DMS114 treated with DMSO at 0.1 percent for 48 hours (cell line): ENCODE measurements around the gene NLRP6.
"Not testable (repeated sequence)": the region's sequence is repeated elsewhere in the genome, so short reads cannot be mapped to it uniquely, and the experiment has no call there.

Experiments
- DNase-seq: peaks from one replicate; lab custom pipeline; 2025; ENCODE audit not compliant: unreplicated experiment; lab: John Stamatoyannopoulos, UW

NLRP6 gene

GRCh38 chr11:319121-319887 lies 41.1 kb downstream of the NLRP6 start:
- not testable (repeated sequence) for DNase-seq

- DNase-seq: not testable (repeated sequence)
Observed at GRCh38 chr11:319888-320273, 41.7 kb downstream of the NLRP6 start.

DNA sequence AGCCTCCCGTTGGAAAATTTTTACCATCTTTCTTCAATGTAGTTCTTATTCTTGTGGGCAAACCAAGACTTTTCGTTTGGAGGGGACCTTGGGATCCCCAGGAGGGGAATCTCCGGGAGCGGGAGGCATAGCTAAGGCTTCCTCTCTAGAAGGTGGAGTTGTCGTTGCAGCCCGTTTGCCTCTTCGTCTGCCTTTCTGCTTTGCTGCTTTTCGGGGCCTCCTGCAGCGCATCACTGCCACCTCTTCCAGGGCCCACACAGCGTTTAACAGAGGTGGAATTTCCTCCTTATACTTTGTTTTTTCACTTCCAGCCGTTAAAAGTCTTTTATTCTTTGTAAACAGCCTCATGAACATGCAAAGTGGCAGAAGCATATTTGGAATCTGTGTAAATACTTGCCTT lies 45.9 kb downstream of the NLRP6 start:
- DNase-seq: no peak

DNA sequence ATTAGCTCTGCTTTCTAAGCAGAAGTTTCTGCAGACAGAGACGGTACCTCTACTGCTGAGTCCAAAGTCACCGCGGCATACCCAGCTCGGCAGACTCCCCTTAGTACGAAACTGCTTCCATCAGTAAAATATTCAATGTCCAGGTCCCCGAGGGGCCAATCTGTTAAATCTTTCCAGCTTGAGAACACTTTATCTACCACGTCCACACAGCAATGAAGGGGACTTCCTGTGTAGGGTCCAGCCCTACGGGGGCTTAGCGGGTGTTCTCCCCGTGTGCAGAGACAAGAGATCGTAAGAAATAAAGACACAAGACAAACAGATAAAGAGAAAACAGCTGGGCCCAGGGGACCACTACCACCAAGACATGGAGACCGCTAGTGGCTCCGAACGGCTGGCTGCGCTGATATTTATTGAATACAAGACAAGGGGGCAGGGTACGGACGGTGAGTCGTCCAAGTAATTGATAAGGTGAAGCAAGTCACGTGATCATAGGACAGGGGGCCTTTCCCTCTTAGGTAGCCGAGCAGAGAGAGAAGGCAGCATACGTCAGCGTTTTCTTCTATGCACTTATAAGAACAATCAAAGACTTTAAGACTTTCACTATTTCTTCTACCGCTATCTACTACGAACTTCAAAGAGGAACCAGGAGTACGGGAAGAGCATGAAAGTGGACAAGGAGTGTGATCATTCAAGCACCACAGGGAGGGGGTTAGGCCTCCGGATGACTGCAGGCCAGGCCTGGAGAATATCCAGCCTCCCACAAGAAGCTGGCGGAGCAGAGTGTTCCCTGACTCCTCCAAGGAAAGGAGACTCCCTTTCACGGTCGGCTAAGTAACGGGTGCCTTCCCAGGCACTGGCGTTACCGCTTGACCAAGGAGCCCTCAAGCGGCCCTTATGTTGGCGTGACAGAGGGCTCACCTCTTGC lies 46.6 kb downstream of the NLRP6 start:
- not testable (repeated sequence) for DNase-seq

- DNase-seq: no peak
Observed at GRCh38 chr11:325796-326591, 47.8 kb downstream of the NLRP6 start.

GRCh38 chr11:326592-326841 lies 48.3 kb downstream of the NLRP6 start:
- no peak for DNase-seq

DNA sequence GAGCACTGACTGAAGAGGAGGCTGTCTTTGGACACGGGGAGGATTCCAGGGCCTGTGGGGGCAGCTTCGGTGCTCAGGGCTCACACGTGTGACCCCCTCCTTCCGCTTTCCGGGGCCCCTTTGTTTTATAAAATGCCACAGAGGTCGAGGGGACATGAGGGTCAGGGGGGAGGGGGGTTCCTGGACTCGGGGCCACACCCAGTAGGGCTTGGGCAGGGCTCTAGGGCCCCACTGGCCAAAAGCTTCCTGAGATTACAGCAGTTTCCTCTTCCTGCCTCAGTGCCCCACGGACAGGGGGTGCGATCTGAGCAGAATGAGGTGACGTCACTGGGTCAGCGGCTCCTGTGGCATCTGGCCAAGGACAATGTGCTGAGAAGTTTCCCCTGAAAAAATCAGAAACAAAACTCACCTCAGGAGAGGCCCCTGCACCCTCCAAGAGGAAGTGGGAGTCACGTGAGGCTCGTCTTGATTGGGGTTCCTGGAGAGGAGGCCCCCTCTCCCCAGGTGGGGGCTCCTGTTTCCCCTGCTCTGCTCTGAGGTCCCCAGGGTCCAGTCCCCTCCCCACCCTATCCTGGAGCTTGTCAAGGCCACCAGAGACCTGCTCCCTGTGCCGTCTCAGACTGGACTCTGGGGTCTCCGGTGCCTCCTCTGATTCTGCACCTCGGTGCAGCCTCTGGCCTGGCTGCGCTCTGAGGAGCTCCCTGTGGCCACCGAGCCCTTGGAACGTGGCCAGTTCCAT lies 48.8 kb downstream of the NLRP6 start:
- no peak for DNase-seq

- DNase-seq: no peak
Observed at GRCh38 chr11:327581-327923, 49.3 kb downstream of the NLRP6 start.

DNA sequence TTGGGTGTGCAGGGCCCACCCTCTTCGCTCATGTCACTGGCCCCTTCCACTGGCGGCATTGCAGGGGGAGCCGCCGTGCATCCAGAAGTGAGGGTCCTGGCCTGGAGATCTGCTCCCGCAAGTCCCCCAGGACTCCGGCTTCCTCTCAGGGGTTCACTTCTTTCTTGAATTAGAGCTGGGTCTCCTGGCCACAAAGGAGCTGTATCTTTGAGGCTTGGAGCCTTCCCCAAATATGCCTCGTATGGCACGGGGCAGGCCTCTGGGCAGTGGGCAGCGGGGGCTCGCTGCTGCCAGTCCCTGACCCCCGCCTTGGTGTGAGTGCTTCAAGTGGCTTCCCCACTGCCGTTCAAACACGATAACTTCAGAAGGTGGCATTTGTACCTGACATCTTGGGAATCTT lies 49.8 kb downstream of the NLRP6 start:
- DNase-seq: no peak

DNA sequence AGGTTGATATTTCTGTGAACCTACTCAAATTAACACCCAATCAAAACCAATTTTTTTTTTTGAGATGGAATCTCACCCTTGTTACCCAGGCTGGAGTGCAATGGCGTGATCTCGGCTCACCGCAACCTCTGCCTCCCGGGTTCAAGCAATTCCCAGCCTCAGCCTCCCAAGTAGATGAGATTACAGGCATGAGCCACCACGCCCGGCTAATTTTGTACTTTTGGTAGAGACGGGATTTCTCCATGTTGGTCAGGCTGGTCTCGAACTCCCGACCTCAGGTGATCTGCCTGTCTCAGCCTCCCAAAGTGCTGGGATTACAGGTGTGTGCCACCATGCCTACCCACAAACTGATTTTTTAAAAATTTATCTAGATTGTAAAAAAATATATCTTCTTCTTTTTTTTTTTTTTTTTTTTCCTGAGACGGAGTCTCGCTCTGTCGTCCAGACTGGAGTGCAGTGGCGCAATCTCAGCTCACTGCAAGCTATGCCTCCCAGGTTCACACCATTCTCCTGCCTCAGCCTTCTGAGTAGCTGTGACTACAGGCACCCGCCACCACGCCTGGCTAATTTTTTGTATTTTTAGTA lies 50.4 kb downstream of the NLRP6 start:
- not testable (repeated sequence) for DNase-seq

- no peak for DNase-seq
Observed at GRCh38 chr11:329886-330253, 51.7 kb downstream of the NLRP6 start.

DNA sequence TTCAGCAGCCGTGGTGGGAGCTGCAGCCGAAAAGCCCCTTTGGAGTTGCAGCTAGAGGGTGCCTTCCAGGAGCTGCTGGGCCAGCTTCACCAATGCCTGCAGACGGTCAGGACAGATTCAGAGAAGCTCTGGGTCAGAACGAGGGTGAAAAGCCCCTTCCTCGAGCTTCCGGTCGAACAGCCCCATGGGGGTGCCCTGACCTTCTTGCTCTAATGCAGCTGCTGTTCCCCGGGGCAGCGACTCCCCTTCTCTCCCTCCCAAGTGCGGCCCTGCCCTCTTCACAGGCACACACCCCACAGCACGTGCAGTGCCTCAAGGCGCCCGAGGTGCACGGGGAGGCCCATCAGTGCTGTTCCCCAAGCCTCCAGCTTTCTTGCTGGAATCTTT lies 52.1 kb downstream of the NLRP6 start:
- no peak for DNase-seq

- DNase-seq: no peak
Observed at GRCh38 chr11:330694-331357, 52.6 kb downstream of the NLRP6 start.

DNA sequence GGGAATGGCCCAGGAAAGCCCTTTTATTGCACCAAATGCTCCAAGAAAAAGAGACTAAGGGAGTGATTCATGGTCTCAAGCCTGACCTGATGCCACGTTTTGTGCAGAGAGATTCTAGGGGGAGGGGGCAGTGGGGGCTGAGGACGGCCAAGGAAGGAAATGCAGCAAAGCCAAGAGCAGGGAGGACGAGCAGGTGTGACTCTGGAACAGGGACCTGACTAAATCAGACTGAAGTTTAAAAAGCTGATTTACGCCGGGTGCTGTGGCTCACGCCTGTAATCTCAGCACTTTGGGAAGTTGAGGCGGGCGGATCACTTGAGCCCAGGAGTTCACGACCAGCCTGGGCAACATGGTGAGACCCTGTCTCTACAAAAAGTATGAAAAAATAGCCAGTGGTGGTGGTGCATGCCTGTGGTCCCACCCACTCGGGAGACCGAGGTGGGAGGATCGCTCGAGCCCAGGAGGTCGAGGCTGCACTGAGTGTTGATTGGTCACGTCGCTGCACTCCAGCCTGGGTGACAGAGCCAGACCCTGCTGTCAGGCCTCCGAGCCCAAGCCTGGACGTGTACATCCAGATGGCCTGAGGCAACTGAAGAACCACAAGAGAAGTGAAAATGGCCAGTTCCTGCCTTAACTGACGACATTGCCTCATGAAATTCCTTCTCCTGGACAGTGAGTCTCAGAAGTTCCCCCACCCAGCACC lies 53.3 kb downstream of the NLRP6 start:
- no peak for DNase-seq

DNA sequence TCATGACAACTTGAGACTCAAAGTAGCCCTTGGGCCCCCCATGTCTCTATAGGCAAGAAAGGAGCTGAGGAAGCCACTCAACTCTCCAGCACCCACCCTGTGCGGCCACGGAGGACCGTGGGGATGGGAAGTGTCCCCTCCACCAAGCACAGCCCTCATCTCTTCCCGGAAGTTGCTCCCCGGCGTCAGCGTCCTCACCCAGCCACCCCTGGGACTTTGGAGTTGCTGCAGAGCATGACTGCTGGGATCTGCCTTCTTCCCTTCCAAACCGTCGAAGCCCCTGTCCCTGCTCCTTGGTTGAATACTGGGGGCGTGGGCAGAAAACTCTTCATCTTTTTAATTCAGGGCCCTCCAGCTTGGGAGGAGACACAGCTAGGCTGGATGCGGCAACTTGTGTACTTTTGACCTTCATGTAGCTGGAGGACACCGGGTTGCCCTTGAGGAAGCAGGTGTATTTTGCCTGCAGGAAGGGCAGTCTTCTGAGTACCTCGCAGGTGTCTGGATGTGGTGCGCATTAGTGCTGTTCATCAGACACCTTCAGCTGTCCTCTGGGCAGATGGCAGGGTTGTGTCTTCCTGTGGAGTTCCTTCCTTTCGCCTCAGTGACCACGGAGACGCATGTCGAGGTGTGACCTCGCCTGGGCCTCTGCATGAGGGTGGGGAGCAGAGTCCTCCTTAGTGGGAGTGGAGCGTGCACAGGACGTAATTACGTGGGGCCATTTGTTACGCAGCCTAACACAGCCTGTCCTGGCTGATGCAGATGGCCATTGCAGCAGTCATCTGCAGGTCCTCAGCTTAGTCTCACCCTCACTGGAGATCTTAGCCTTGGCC lies 54.7 kb downstream of the NLRP6 start:
- DNase-seq: no peak

DNA sequence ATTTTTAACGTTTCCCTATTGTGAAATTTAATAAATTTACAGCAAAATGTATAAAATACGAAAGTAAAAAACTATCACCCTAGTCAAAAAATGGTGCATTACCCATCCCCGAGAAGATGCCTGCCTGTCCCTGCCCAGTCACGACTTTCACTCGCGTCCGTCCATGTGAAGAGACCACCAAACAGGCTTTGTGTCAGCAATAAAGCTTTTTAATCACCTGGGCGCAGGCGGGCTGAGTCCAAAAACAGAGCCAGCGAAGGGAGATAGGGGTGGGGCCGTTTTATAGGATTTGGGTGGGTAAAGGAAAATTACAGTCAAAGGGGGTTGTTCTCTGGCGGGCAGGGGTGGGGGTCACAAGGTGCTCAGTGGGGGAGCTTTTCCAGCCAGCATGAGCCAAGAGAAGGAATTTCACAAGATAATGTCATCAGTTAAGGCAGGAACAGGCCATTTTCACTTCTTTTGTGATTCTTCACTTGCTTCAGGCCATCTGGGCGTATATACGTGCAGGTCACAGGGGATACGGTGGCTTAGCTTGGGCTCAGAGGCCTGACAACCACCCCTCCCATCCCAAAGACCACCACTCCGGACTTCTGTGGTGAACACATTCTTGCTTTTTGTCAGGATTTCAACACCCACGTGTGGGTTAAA lies 55.5 kb downstream of the NLRP6 start:
- DNase-seq: not testable (repeated sequence)

DNA sequence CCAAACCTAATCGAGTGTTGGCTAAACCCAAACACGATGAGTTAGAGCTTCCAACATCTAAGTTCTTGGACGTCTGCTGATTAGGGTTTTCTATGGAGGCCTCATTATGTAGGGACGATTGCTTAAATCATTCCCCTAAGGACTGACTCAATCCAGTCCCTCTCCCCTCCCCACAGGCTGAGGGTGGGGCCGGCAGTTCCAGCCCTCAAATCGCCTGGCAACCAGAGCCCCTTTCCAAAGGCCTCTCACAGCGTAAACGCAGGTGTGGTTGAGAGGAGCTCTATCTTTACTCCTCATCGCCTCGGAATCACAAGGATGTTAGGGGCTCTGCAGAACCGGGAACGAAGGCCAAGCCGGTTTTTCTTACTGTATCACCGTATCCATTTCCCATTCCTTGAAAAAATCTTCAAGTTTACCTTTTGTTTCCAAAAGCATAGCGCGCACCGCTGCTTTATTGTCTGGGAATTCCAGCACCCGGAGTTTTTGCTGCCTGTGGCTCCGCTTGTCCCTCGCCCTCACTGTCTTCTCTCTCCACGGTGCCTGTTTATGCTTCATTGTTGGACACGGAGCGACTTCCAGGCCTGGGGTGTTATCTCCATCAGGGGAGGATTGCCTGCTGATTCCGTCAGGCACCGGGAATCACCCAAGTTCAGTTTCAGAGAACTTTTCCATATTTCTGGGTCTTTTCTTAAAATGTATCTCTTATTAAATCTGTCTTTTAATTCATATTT lies 56.2 kb downstream of the NLRP6 start:
- no peak for DNase-seq
